GM18868 (cell line): ENCODE measurements around the gene MPV17.
"Not testable (repeated sequence)": the region's sequence is repeated elsewhere in the genome, so short reads cannot be mapped to it uniquely, and the experiment has no call there.

Experiments used
- ATAC-seq: cut with Tn5 transposase; IDR thresholded peaks from one replicate; pipeline ENCODE4 v1.9.1; 2021; ENCODE audit warnings: mild to moderate bottlenecking, moderate library complexity; ENCODE audit not compliant: unreplicated experiment

The MPV17 gene, protein sequence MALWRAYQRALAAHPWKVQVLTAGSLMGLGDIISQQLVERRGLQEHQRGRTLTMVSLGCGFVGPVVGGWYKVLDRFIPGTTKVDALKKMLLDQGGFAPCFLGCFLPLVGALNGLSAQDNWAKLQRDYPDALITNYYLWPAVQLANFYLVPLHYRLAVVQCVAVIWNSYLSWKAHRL

DNA sequence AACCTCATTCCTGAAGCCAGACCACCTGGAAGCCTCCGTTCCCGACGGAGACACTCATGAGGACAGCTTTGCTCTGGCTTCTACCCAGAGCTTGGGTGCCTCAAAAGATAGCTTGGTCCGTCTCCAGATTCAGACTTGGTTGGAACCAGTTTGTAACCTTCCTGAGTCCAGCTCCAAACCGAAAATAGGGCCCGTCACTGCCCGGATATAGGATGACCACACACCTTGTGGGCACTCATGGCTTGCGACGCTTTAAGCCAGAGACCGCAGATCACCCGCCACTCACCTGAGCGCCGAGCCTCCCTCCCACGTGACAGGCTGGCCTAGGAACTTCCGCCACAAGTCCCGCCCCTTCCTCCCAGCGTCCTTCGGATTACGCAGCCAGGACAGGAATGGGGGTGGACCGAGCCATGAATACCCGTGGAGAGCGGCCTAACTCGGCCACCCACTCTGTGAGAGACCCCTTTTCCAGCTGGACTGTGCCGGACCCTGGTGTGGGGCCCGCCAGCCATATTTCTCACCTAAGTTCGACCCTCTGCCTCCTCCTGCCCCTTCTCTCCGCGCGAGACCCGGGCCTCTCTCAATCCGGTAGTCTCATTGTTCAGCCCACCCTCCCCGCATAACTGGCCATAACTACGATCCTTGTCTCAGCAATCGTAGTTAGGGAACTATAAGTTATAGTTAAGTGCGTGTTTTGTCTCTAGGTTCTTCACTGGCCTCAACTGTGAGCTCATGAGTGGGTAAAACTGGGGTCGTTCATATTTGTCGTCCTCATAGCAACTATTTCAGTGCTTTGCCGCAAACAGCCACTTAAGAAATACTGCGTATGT lies at the start of gene MPV17:
MPV17 (minus strand) TSS at position 332 of the 830 bp plus-strand sequence. CDS start 580 bp downstream, outside the sequence.
- peak; percentile 94 for ATAC-seq

DNA sequence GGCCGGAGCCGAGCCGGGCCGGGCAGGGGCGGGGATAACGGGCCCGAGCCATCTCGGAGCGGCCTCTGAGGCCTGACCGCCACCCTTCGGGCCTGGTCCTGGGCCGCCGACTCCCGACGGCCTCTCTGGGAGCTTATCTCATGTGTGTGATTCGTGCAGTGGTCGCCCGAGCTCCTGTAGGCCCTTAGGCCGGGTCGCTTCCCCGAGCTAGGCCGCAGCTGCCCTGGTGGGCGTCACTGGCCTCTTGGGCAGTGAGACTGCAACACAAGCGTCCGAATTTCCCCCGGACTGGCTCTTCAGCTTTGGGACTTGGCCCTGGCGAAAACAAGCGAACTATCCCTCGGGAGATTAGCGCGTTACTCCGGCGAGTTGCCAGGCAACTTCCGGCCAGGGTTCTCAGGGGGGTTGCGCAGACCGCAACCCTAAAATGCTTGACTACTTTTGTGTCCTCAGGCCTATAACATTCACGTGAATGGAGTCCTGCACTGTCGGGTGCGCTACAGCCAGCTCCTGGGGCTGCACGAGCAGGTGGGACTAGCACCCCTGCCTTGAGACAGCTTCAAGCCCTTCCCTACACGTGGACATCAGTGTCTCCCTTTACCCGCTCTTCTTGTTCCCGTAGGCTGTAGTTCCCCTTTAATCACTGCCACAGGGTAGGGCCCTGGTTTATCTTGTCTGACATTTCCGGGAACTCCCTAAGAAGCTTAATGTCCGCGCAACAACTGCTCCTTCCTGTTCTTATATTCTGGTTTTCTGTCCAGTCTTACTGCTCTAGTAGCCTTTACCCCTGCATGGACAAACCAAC lies 48.1 kb upstream of the MPV17 start:
- peak; percentile 21 for ATAC-seq

DNA sequence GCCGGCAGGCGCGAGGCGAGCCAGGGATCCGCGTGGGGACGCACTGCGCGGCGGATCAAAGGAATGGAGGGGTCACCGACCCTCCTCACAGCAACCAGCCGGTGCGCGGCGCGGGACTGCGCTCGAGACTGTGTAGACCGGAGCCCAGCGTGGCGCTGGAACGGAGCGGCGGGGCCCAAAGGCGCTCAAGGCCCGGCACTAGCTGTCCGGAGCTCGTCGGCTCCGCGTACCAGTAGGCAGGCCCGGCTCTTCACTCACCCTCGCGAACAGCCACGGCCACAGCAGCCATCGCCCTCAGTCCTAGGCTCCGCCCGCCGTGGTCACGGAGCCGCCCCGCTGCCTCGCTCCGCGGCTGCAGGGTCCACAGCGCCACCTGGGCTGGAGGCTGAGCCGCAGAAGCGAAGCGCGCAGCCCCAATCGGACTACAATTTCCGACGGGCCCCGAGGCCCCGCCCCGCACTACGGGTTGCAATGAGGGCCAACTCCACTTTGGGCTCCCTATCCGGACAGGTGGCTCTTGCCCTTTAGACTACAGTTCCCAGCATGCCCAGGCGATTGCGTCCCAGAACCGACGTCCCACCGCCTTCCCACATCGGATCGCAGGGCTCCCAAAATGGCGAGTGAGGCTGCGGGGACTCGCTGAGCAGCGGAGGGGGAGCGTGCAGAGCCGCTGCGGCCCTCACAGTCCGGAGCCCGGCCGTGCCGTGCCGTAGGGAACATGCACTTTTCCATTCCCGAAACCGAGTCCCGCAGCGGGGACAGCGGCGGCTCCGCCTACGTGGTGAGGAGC lies 47.3 kb upstream of the MPV17 start, which contains the start of the genes EIF2B4 and SNX17:
EIF2B4 (minus strand) TSS at position 313 of the 790 bp plus-strand sequence; CDS start at position 289, 24 bp downstream.
SNX17 (plus strand) TSS at position 591 of the 790 bp plus-strand sequence; CDS start at position 719, 128 bp downstream.
- ATAC-seq, result peak; percentile 89

DNA sequence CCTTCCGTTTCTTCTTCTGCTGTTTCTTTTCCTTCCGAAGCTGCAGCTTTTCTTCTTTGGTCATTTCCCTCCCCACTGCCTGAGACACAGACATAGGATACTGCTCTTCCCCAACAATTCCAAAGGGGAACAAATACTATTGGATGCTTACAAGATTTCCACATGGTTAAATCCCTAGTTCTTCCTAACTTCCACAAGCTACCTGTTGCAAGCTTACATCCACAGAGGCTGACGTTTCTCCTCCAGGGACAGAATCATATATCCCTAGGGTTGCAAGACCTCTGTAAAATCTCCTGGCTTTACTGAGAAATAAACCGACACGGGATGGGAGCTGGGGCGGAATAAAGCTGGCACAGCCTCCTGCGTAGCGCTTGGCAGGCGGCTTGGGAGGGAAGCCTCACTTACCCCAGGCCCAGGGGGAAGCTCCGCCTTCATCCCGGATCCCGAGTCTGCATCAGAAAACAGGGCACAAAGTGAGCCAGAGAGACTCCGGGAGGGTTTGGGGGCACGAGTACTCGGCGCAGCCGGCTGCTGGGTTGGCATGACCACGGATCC lies 46.7 kb upstream of the MPV17 start:
- ATAC-seq, result peak; percentile 5

DNA sequence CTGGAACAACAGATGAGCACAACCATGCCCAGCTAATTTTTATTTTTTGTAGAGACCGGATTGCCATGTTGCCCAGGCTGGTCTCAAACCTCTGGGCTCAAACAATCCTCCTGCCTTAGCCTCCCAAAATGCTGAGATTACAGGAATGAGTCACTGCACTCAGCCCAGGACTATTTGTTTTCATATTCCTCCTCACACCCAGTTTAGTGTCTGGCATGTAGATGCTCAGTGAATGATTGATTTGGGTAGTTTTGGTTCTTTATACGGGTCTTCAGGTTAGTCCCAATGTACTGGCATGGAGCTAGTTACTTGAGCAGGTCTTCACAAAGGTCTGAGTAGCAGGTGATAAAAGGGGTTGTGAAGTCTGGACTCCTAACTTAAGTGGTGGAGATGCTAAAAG lies 41.0 kb upstream of the MPV17 start:
- ATAC-seq, result no peak

DNA sequence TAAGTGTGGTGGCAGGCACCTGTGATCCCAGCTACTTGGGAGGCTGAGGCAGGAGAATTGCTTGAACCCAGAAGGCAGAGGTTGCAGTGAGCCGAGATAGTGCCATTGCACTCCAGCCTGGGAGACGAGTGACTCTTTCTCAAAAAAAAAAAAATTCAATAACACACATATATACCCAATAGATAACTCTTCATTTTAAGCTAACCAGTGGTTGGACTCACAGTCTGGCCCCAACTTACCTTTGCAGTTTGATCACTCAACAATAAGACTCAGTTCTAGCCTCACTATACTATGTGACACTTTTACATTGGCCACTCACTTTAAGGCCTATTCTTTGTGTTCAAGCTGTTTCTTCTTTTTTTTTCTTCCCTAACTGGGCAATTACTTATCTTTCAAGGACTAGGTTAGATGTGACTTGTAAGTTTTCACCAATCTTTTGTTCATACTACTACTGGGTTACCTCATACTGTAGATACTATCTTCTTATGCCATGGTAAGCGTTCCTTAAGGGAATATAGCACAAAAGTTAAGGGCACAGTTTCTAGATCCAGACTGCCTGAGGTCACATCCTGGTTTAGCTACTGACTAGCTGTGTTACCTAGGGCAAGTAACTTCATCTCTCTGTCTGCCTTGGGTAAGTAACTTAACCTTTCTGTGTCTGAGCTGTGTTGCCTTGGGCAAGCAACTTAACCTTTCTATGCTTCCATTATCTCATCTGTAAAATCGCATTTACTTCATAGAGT lies 40.0 kb upstream of the MPV17 start:
- ATAC-seq, result no peak

DNA sequence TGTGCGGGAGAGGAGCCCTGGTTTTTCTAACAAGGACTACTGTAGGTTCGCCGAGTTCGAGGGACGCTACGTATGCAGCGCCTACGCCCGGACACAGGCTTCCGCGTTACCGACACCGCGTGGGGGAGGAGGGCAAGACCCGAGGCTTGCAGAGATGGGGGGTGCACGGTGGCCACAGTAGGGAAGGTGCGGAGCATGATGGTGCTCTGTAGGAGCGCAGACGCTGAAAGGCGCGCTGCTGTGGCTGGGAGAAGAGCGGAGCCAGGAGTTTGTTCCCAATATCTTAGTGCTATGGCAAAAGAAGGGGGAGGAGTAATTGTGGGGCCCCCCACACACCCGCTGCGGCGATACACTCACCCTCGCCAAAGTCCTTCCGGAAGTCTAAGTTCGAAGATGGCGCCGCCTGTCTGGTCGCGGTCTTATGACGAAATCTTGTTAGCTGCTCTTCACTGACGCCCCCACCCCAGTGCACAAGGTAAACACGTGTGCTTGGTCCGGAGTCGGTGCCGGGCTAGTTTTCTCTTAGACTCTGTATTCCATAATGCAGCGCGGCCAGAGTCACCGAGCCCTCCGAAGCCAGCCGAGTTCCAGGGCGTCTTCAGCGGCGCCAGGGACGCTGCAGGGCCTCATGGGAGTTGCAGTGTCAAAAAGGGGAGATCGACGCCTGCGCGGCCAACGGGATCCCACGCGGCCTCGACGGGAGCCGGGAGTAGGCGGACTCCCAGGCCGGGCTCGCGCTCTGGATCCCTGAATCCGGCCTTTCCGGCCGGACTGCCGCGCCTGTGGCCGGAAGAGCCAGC lies 33.7 kb upstream of the MPV17 start, which contains the start of gene GTF3C2:
GTF3C2 (minus strand) TSS at position 383 of the 800 bp plus-strand sequence. CDS start 13,210 bp downstream, outside the sequence.
- ATAC-seq, result peak; percentile 89

DNA sequence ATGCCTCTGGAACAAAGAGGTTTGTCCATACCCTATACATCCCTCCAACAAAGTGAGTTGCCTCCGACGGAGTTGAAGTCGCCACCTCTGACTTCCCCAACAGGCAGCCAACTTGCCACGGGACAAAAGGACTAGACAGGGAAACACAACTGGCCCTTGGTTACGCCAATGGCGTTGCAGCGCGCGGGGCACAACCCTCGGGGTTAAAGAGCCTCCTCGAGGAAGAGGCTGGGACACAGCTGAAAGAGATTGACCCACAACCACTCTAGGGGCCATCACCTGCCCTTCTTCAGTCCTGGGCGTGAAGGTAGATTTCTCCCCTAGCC lies 33.1 kb upstream of the MPV17 start:
- ATAC-seq, result peak; percentile 31

DNA sequence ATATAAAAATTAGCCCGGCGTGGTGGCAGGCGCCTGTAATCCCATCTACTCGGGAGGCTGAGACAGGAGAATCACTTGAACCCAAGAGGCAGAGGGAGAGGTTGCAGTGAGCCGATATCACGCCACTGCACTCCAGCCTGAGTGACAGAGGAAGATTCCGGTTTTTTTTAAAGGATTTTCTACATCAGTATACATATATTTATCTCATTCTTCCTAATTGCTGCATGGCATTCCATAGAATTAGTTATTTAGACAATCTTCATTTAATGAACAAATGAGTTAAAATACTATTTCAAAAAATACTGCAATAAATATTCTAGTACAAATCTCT lies 31.7 kb upstream of the MPV17 start:
- ATAC-seq, result no peak

DNA sequence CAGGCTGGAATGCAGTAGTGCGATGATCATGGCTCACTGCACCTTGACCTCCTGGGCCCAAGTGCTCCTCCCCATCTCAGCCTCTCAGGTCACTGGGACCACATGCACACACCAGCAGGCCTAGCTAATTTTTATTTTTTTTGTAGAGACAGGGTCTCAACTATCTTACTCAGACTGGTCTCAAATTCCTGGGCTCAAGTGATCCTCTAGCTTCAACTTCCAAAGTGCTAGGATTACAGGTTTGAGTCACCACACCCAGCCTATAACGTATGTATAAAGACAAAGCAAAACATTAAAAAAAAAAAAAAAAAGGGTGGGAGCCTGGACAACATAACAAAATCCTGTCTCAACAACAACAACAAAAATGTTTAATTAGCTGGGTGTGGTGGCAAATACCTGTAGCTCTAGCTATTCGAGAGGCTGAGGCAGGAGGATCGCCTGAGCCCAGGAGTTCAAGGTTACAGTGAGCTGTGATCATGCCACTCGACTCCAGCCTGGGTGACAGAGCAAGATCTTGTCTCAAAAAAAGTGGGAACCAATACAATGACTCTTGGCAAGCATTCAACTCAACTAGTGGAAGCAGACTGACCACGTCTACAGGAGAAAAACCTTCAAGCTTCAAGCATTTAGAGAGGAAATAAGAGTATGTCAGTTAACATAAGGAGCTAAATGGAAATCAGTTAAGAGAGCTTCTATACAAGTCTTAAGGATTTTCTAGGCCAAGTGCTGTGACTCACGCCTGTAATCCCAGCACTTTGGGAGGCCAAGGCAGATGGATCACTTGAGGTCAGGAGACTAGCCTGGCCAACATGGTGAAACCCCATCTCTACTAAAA lies 31.1 kb upstream of the MPV17 start:
- ATAC-seq, result no peak

DNA sequence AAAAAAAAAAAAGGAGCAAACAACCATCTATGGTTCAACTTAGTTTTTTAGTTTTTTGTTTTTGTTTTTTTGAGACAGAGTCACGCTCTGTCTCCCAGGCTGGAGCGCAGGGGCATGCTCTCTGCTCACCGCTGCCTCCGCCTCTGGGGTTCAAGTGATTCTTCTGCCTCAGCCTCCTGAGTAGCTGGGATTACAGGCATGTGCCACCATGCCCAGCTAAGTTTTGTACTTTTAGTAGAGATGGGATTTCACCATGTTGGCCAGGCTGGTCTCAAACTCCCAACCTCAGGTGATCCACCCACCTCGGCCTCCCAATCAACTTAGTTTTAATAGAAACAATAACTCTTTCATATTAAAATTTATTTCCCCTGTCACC lies 30.5 kb upstream of the MPV17 start:
- ATAC-seq, result not testable (repeated sequence)

DNA sequence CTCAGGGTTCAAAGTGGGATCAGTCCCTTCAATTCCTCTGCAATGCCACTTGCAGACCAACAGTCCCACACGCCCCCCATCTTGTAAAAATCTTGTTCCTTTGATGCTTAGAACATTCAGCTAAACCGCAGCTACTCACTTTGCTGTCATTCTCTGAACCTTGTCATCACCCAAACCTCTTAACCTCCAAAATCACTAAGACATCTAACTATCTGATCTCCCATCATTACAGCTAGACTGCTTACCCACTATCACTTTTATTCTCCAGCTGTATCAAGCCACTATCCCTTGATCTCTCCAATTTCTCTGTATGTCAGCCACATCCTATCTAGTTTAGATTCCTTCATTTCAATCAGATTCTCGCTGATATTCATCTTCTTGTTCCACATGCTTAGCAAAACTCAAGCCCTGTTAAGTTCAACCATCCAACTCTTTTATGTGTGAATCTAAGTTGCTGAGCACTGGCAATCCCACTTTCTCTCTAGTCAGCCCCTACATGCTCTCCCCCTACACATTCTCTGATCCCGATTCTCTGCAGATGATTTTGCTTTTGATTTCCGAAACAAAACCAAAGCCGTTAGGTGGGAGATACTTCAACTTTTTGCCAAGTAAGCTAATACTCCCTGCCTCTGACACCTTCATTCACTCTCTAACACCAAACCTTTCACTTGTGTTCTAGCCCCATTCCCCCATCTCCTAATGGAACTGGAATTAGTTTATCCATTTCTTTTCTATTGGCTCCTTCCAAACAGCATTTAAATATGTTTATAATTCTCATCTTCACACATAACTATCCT lies 29.1 kb upstream of the MPV17 start:
- no peak for ATAC-seq

DNA sequence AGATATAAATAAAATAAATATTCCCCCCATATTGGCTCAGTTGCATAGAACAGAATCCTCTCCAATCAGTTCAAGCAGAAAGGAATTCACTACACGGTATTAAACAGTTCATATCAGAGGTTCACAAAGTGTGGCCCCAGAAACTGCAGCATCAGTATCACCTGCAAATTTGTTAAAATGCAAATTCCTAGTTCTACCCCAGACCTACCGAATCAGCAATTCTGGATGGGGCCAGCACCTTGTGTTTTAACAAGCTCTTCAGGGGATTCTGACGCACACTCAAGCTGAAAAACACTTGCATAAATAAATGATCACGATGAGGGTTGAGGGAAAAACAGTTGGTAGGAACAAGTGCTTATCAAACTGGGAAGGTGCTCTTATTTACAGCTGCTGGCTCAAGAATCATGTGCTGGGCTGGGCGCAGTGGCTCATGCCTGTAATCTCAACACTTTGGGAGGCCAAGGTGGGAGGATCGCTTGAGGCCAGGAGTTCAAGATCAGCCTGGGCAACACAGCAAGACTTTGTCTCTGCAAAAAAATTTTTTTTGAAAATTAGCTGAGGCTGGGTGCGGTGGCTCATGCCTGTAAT lies 27.3 kb upstream of the MPV17 start:
- no peak for ATAC-seq

DNA sequence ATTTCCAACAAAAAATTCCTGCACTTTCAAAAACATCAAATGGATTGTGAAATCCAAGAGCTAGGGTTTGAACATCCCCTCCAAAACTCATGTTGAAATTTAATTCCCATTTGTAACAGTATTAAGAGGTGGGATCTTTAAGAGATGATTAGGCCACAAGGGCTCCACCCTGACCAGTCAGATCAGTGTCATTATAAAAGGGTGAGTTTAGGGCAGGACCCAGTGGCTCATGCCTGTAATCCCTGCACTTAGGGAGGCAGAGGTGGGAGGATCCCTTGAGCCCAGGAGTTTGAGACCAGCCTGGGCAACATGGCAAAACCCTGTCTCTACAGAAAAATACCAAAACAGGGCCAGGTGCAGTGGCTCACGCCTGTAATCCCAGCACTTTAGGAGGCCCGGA lies 24.7 kb upstream of the MPV17 start:
- ATAC-seq, result no peak

DNA sequence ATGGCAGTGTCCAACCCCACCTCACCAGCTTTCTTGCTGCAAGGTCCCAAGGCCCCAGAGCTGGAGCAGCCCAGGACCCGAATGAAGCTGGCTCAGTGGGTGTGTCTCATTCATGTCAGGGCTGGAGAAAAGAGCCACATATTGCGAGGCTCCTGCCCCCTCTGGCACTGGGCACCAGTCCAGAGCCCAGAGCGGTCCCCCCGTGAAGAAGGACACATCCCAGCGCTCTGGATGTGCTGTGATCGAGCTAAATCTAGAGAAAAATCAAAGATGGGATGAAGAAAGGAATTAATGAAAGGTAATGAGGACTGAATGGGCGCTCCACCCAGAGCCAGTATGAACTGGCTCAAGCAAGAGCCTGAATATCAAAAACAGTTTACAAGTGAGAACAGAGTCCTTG lies 13.3 kb upstream of the MPV17 start:
- no peak for ATAC-seq

DNA sequence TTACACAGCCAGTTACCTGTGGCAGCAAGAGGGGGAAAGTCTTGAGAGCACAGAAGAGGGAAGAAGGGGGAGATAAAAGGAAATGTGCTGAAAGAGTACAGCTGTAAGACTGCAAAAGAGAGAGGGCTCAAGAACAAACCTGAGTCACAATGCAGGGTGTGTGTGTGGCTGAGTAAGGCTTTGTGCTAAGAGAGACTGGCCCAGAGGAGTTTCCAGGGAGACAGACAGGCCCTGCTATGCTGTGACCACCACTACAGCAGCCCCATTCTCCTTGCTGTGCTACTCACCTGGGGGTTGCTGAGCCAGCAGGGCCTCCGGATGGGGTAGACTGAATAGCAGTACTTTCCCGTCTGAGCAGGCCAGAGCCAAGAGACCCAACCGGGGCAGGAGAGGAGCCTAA lies 12.4 kb upstream of the MPV17 start:
- no peak for ATAC-seq

DNA sequence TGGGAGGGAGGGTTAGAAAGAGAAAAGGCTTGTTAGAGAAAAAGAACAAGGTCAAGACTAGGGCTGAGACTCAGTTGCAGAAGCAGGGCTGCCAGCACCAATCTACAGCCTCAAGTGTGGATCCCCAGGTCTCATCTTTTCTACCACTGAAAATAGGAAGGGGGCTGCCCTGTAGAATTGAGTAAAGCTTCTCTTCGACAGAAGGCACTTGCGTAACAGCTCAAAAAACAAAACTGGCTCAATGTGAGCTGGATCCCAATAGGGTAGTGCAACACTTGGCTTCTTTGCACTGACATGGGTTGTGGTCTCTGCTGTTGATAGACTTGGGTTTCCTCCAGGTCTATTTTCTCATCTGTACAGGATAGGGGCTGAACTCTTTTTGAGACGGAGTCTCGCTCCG lies 1.8 kb upstream of the MPV17 start:
- no peak for ATAC-seq
